ENCODE measurements around the gene FOXC1.

GRCh38 chr6:1636272-1636825, 26.6 kb downstream of the FOXC1 start:
- TF ChIP-seq EZH2phosphoT487 (IDR thresholded peaks at IDR 0.05; ENCODE audit: insufficient read depth, low read depth) (no peak), EZH2 (IDR thresholded peaks at IDR 0.05; ENCODE audit: insufficient read depth, poor library complexity, severe bottlenecking) (no peak)
